CD1c-positive myeloid dendritic cell (primary cell): Measurements from ENCODE around the gene MAPKAPK5.
"Not testable (repeated sequence)": the region's sequence is repeated elsewhere in the genome, so short reads cannot be mapped to it uniquely, and the experiment has no call there.

ENCODE experiments used
- DNase-seq: peaks from one replicate; pipeline ENCODE4 v3.0.0-alpha.2; 2016; ENCODE audit errors: extremely low spot score

Gene MAPKAPK5

GRCh38 chr12:111886662-111887545 lies 44.9 kb downstream of the MAPKAPK5 start:
- peak; percentile 61 for DNase-seq

- peak; percentile 83 for DNase-seq
Observed at GRCh38 chr12:111887926-111888745, 46.1 kb downstream of the MAPKAPK5 start.

- no peak for DNase-seq
Observed at GRCh38 chr12:111893287-111893686, 51.3 kb downstream of the MAPKAPK5 start.

- no peak for DNase-seq
Observed at GRCh38 chr12:111894556-111894955, 52.5 kb downstream of the MAPKAPK5 start.

- no peak for DNase-seq
Observed at GRCh38 chr12:111901182-111901581, 59.2 kb downstream of the MAPKAPK5 start.

- DNase-seq, result no peak
Observed at GRCh38 chr12:111904446-111904975, 62.5 kb downstream of the MAPKAPK5 start.

GRCh38 chr12:111905502-111905901 lies 63.5 kb downstream of the MAPKAPK5 start:
- DNase-seq, result no peak

GRCh38 chr12:111907740-111908139 lies 65.7 kb downstream of the MAPKAPK5 start:
- no peak for DNase-seq

- no peak for DNase-seq
Observed at GRCh38 chr12:111925171-111925570, 83.1 kb downstream of the MAPKAPK5 start.

GRCh38 chr12:111926631-111927030 lies 84.6 kb downstream of the MAPKAPK5 start:
- DNase-seq, result no peak

GRCh38 chr12:111927346-111927745 lies 85.3 kb downstream of the MAPKAPK5 start:
- DNase-seq, result no peak

GRCh38 chr12:111932241-111932640 lies 90.2 kb downstream of the MAPKAPK5 start:
- DNase-seq, result no peak

GRCh38 chr12:111936869-111937268 lies 94.8 kb downstream of the MAPKAPK5 start:
- DNase-seq, result no peak

- no peak for DNase-seq
Observed at GRCh38 chr12:111937429-111937828, 95.4 kb downstream of the MAPKAPK5 start.

GRCh38 chr12:111942557-111942956 lies 100.5 kb downstream of the MAPKAPK5 start:
- DNase-seq, result peak; percentile 4

GRCh38 chr12:111943929-111944328 lies 101.9 kb downstream of the MAPKAPK5 start:
- no peak for DNase-seq

- DNase-seq, result not testable (repeated sequence)
Observed at GRCh38 chr12:111950961-111951676, 109.1 kb downstream of the MAPKAPK5 start.
